Stimulated activated CD8-positive, alpha-beta memory T cell treated with anti-CD3 and anti-CD28 coated beads, Interleukin-15, amount 100 ng/mL, for 48 hours (primary cell): ENCODE results near the gene CCDC116.
"Not testable (repeated sequence)": the region's sequence is repeated elsewhere in the genome, so short reads cannot be mapped to it uniquely, and the experiment has no call there.

Experiments used
- DNase-seq, 2 donors: peaks; one replicate each; pipeline ENCODE4 v3.0.0-alpha.2; 2020; ENCODE audit warnings: low read depth in 2 of 2

The CCDC116 gene, protein sequence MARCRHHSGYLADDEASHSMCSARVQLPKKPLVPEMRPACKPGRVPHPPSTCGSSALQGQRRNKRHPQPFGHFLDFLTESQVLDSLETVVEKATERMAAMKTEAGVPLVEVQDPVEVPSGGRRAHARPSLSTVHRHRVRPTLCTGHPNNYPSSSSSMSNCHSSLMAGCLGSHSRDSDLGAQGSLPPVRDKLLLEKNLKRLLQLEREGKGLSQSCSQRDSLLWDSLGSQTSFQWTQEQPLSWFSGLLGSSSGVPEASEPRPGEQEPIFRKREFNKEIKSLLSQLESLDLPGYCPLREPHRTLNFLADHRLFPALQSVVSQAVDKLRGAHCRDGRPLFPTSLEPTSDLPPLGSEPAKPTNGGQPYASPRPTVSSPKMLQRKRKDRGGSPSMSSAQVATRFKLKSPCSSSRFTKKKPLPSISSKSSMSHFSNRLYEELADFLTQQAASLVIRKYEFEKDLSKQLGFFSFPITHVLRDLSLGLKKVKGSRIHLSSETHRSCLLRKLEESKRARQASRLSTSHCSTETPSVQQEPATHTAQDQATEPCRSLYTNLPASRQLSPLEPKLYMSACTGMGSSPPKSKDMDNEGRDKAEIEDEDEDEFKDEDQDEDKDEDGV

GRCh38 chr22:21632237-21632895 is at the start of gene CCDC116:
Gene CCDC116, plus strand, starts transcription at chr22:21632760. Its CDS starts 422 bp downstream, at chr22:21633182.
- DNase-seq: peak; percentile 59 to 62

DNA sequence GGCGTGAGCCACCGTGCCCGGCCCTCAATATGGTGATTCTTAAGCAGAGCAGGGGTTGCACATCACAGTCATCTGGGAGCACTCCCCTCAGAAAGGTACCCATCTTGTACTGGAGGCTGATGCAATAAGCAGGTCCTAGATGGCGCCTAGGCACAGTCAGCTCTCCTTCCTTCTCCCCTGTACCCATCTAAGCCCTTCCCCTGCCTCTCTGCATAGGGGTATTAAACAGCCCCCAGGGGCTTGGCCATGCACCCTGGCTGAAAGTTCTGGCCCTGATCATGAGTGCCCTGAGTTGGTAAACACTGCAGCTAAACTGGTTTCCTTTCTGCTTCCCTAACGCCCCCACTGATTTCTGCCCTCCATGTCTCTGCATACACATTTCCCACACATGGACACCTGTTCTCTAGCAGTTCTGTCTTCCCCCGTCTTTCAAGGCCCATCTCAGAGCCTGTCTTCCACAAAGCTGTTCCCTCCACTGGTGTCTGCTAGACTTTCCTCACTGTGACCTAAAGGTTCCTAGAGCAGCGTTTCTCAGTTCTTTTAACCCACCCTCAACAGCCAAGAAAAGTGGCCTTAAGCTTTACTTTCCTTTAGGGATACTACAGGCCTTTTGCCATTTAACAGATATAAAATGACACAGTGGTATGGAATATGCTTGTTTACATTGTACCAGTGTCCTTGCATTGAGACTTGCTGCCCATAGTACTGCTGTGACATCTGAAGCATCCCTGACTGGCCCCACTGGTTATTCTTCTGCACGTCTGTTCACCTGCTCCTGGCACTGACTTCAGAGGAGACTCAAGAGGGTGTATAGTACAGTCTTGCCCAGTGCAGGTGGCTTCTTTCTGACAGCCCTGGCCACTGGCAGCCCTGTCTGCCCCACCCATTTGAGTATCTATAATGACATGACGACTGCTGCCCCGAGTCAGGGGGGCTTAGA is 49.5 kb upstream of the CCDC116 start:
- DNase-seq: no peak

- no peak for DNase-seq
These were observed 47.2 kb upstream of the CCDC116 start for GRCh38 chr22:21585389-21585788.

DNA sequence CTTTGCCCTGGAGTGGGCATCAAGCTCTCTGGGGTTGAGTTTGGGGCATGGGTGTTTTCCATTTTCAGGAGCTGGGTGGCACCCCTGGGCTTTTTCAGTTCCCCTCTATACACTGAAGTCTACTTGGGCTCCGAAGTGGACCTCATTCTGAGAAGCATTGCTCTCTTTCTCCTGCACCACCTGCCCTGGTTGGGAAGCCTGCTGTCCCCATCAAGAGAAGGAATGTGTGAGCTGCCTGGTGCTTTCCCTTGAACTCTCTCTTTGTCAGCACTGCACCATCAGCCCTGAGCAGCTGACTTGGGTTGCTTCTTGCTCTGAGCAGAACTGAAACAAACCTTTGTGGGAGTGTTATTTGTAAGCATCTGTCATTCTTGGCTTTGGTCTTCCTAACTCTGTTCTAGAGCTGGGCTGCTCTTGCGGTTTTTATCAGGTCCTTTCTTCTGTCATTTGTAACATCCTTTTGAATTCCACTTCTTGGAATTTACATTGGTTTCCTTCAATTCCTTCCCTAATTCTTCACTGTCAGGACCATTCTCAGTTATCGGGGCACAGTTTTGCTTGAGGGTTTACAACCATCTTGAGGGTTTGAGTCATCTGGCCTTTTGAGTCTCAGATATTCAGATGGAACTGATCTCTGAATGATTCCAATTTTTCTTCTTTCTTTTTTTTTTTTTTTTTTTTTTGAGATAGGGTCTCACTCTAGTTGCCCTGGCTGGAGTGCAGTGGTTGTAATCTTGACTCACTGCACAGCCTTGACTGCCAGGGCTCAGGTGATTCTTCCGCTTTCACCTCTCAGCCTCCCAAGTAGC is 44.6 kb upstream of the CCDC116 start:
- DNase-seq: peak; percentile 37 to 48

DNA sequence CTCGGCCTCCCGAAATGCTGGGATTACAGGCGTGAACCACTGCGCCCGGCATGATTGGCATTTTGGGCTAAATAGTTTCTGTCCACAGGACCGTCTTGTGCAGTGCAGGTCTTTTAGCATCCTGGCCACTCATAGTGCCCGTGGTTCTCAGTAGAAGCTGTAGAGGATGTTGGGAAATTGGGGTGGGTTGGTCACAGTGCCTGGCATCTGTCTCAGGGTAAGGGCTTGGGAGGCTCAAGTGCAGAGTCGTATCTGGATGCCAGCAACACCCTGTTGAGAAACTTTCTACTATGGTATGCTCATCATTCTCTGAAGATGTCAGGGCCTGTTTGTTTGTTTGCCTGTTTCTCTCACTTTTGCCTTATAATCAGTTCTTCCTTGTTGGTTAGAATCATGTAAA is 43.2 kb upstream of the CCDC116 start:
- no peak for DNase-seq

DNA sequence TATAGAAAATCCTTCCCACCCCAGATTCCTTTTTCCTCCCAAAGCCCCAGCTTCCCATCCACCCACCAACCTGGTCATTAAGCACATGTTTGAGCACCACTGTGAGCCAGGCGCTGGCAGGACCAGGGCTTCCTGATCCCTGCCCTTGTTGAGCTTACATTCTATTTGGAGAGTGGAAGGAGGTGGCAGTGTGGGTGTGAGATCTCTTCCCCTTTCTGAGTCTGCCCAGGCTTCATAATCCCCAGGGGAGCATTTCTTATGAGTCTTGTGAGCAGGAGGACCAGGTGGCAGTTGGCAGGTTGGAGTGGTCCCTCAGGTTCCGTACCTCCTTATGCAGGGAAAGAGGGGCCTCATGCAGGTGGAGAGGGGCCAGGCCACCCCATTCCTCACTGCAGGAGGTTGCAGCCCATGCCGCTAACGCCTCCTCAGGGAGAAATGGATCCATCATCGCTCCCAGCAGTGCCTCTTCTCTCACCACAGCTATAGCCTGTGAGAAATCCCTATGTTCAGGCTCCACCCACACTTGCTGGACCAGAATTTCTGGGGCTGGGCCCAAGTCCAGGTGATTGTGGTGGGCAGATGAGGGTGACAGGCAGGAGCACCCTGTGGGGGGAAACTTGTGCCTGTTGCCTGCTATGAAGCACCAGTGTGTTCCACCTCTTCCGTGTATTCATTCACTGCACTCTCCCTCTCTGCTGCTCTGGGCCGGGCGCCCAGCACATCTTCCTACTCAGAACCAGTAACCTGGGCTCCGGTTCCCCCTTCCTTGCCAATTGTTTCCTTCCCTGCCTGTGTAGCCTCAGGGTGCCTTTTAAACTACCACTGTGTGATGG is 41.5 kb upstream of the CCDC116 start:
- no peak for DNase-seq

DNA sequence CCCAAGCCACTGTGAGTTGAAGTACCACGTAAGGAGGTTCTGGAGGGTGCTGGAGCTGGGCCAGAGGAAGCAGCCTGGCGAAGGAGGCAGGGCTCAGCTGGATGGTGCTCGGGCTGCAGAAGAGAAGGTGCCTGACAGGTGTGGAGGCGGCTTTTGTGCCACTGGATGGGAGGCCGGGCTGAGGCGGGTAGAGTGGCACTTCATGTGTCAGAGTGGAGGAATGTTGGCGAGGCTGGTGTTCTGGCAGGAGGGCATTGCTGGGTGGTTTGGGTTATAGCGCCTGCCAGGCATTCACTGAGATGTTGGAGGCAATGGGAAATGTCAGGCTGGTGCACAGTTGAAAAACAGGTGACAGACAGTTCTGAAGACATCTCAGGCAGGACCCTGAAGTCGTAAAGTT is 40.9 kb upstream of the CCDC116 start:
- DNase-seq: no peak

- DNase-seq: no peak
These were observed 40.1 kb upstream of the CCDC116 start for GRCh38 chr22:21592422-21592821.

DNA sequence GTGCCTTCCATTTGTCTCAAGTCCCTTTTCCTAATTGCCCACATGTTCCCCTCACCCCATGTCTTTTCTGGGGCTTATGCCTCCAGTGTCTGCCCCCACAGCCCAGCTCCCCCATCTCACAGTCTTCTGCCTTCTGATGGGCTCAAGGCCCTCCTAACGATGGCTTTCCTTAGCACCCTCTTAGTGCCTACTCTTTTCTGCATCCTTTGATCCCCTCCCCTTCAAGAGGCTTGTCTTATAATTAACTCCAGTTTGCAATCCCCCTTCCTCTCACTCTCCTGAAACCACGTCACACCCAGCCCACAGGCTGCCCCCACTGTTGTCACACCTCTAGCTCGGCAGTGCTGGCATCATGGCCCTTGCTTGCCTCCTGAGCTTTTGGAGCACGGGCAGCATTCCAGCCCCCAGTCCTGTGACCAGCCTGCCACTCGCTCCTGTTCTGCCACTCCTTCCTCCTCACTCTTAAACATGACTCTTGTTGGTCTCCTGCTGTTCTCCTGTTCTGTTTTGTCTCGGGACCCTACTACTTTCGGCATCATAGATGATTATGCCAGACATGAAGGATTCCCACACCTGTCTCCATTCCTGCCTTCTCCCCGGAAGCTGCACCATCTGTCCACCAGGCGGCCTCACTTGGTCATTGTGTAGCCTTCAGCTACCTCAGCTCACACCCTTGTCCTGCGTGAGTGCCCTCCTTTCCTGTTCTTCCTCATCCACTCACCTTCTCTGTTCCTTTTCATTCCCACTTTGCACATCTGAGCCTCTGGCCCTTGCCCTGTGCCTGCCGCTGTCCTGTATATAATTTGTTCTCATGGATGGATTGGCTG is 38.9 kb upstream of the CCDC116 start:
- DNase-seq: no peak

- no peak for DNase-seq
These were observed 37.6 kb upstream of the CCDC116 start for GRCh38 chr22:21594865-21595452.

GRCh38 chr22:21596356-21597135 is 36.0 kb upstream of the CCDC116 start:
- DNase-seq: not testable (repeated sequence)

GRCh38 chr22:21598302-21598701 is 34.3 kb upstream of the CCDC116 start:
- no peak for DNase-seq

GRCh38 chr22:21599053-21599893 is 33.3 kb upstream of the CCDC116 start:
- DNase-seq: no peak

DNA sequence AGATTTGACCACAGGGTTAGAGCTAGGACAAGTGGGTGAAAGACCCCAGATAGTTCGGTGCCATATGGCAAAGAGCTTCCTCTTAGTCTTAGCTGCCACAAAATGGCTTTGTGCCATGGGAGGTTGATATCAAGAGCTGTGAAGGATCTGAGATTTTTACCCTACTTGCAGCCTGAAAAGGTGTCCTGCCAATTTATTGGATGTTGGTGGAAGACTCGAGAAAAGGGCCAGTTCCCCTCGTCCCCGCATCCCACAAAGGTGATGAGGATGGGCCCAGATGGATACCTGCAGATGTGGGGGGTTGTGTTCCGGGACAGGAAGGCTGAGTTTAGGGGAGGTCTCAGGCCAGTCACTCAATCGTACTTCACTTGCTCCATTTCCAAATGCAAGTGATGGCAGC is 30.0 kb upstream of the CCDC116 start:
- no peak for DNase-seq

- no peak for DNase-seq
These were observed 28.6 kb upstream of the CCDC116 start for GRCh38 chr22:21603973-21604372.

- no peak for DNase-seq
These were observed 26.5 kb upstream of the CCDC116 start for GRCh38 chr22:21605887-21606564.
